Activated CD4-positive, alpha-beta T cell treated with anti-CD3 and anti-CD28 coated beads for 36 hours (primary cell): ENCODE measurements around the gene USP40. TPM values are rescaled to one million over a fixed set of nuclear protein-coding genes. Genes with fewer than 3 reads are reported as not detected.

ENCODE experiments used
- ATAC-seq: fragments of 200-7000 bp; cut with Tn5 transposase; one replicate; pipeline ENCODE4 v1.10.0; 2021; ENCODE audit warnings: mild to moderate bottlenecking, moderate library complexity
- CTCF ChIA-PET: fragments of 350-600 bp; sonication (Branson Sonifier 250); formaldehyde crosslinking; loops from one replicate; lab custom pipeline; 2021; ENCODE audit warnings: antibody characterized with exemption; lab: Charles Lee
- POLR2A ChIA-PET: fragments of 350-600 bp; sonication (Branson Sonifier 250); formaldehyde crosslinking; loops from one replicate; lab custom pipeline; 2021; ENCODE audit warnings: antibody characterized with exemption, inconsistent platforms; lab: Charles Lee
- DNase-seq: peaks from one replicate; pipeline ENCODE4 v3.0.0-alpha.2; 2020
- H3K27ac Mint-ChIP-seq: one replicate; pipeline ENCODE4 v1.8.0; 2021; ENCODE audit warnings: mixed read lengths
- H3K27me3 Mint-ChIP-seq: one replicate; pipeline ENCODE4 v1.8.0; 2021; ENCODE audit warnings: mixed read lengths
- H3K36me3 Mint-ChIP-seq: one replicate; pipeline ENCODE4 v1.8.0; 2021; ENCODE audit warnings: low read depth, mixed read lengths
- H3K4me1 Mint-ChIP-seq: one replicate; pipeline ENCODE4 v1.8.0; 2021; ENCODE audit warnings: mixed read lengths
- H3K4me3 Mint-ChIP-seq: one replicate; pipeline ENCODE4 v1.8.0; 2021; ENCODE audit warnings: mild to moderate bottlenecking, moderate library complexity, mixed read lengths
- H3K9me3 Mint-ChIP-seq: one replicate; pipeline ENCODE4 v1.8.0; 2021; ENCODE audit warnings: low read depth, mixed read lengths
- intact Hi-C, 2 experiments: fragments of 100-400 bp; cut with DNase I in 1 of 2; cut with micrococcal nuclease in 1 of 2; formaldehyde crosslinking; loops; one replicate each; pipeline versions ENCODE4 v1.14.2 to v1.15.1; 2022 to 2024; cut with DNase I, micrococcal nuclease
- total RNA-seq, 2 experiments: library from RNA; stranded (reverse); gene quantifications; one replicate each; pipeline ENCODE4 v1.2.3, GENCODE V29; 2021

Gene USP40
- total RNA-seq, 2 experiments from 2014 or later, result 12.0 to 12.9 TPM

DNA sequence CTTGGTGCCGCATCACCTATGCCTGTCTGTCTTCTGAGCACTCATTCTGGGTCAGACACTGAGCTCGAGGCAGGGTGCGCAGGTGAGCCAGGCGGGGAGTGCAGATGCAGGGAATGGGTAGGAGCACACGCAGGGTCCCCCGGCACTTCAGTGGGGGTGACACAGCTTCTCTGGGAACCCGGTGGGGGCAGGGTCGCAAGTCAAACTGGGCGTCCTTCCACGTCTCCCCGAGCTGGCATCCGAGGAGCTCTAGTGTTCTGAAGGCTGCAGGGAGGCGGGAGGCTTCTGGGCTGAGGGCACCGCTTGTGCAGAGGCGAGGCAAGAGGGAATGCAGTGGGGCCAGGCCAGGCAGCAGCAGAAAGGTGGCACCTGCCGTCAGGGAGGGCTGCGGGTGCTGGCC, 126.3 kb downstream of the USP40 start:
- Mint-ChIP-seq H3K36me3 (peaks cover 39% of the 10 kb centered on the region), H3K4me1 (peaks cover 11% of the 10 kb centered on the region), H3K27me3 (no peaks in the 10 kb centered on the region), H3K27ac (no peak overlapping the region), H3K4me3 (no peak overlapping the region), H3K9me3 (no peaks in the 10 kb centered on the region)
- intact Hi-C loops, result loop anchor here (5.0 to 10.0 kb wide), 4 partner anchors 56 to 833 kb away; no protein-coding TSS in a partner anchor
- ChIA-PET POLR2A (interaction anchor here (0.6 kb wide), 1 partner anchor 800 kb away, joined by 3 read pairs; no protein-coding TSS in a partner anchor), CTCF (interaction anchor here (0.7 to 1.5 kb wide), 3 partner anchors 15 to 36 kb away, joined by 3 to 10 read pairs (median 4); no protein-coding TSS in a partner anchor)
- DNase-seq (no peak), ATAC-seq (no peak)

DNA sequence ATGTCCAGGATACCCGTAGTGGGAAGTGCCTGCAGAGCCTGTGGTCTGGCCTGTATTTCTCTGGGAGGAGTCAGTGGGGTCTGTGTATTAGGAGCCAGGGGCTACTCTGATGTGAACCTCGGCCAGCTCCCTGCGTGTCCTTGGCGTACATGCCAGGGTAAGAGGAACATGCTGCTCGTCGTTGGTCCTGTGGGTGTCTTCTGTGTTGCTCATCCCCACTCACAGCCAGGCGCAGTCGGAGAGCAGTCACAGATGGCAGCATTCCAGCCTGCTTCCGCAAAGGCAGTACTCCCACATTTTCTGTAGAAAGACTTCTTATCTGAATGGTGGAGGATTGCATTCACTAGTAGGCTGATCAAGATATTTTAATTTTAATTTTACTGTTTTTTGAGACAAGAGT, 127.4 kb downstream of the USP40 start:
- ChIA-PET POLR2A (interaction anchor here (0.6 kb wide), 1 partner anchor 118 kb away, joined by 10 read pairs; no protein-coding TSS in a partner anchor), CTCF (interaction anchor here (0.7 to 1.5 kb wide), 3 partner anchors 14 to 739 kb away, joined by 3 to 10 read pairs (median 3); no protein-coding TSS in a partner anchor)
- H3K9me3 Mint-ChIP-seq, result no peaks in the 10 kb centered on the region
- H3K4me3 Mint-ChIP-seq, result no peak overlapping the region
- intact Hi-C loops, result no loop called here
- DNase-seq, result no peak
- H3K36me3 Mint-ChIP-seq, result peaks cover 41% of the 10 kb centered on the region
- H3K27me3 Mint-ChIP-seq, result no peaks in the 10 kb centered on the region
- no peak for ATAC-seq
- peaks cover 11% of the 10 kb centered on the region for H3K4me1 Mint-ChIP-seq
- H3K27ac Mint-ChIP-seq, result no peak overlapping the region

DNA sequence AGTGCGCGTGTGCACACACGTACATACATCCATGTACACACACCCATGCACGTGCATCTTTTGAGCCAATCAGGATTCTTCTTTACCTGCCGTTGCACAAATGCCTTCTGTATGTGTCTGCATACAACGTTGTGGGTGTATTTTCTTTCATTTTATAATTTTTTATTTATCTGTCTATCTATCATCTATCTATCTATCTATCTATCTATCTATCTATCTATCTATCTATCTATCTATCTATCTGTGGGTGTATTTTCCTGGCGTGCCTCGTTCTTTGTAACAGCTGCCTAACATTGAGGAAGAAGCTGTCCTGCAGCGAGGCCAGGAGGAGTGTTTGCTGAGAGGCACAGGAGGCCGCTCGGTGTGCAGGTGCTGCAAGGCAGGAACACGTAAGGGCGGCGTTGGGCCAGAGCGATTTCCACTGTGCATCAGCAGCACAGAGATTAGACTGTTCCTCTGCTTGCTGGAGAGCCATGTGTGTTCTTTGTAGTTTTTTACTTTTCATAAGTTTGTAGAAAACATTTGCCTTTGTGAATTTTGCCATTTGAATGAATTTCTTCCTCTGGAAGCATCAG, 127.9 kb downstream of the USP40 start:
- ATAC-seq, result no peak
- Mint-ChIP-seq H3K4me1 (peaks cover 13% of the 10 kb centered on the region), H3K4me3 (no peak overlapping the region), H3K27ac (no peak overlapping the region), H3K9me3 (no peaks in the 10 kb centered on the region), H3K36me3 (peaks cover 37% of the 10 kb centered on the region), H3K27me3 (no peaks in the 10 kb centered on the region)
- intact Hi-C loops, result no loop called here
- ChIA-PET CTCF (interaction anchor here (0.9 to 1.3 kb wide), 2 partner anchors 14 to 45 kb away, joined by 3 read pairs; no protein-coding TSS in a partner anchor), POLR2A (no interaction called here)
- DNase-seq, result no peak

DNA sequence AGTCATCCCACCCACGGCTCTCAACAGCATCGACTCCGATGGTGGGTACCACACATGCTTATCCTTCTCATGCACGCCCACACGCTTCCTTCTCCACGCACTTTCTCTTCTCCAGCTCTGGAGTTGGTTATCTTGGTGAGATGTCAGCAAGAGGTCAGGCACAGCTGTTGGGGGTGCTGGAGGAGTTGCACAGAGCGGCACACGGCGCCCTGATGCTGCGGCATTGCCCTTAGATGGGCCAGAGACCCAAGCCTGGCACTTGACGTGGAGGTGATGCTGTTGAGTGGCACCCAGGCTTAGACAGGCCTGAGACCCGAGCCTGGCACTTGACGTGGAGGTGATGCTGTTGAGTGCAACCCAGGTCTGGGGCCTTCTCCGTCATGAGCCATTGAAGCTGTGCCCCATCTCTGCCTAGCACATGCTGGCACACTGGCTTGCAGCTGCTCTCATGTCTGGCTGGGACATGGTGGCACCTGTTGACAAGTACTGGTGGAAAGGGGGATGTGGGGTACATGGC, 129.1 kb downstream of the USP40 start:
- H3K4me1 Mint-ChIP-seq, result peaks cover 12% of the 10 kb centered on the region
- H3K36me3 Mint-ChIP-seq, result peaks cover 33% of the 10 kb centered on the region
- no peak overlapping the region for H3K4me3 Mint-ChIP-seq
- H3K9me3 Mint-ChIP-seq, result peaks cover 2% of the 10 kb centered on the region
- ATAC-seq, result no peak
- ChIA-PET CTCF (interaction anchor here (0.6 to 0.9 kb wide), 3 partner anchors 43 to 256 kb away, joined by 3 read pairs; no protein-coding TSS in a partner anchor), POLR2A (interaction anchor here (0.5 kb wide), 1 partner anchor 51 kb away, joined by 4 read pairs; no protein-coding TSS in a partner anchor)
- intact Hi-C loops, result no loop called here
- no peak overlapping the region for H3K27ac Mint-ChIP-seq
- no peak for DNase-seq
- no peaks in the 10 kb centered on the region for H3K27me3 Mint-ChIP-seq

DNA sequence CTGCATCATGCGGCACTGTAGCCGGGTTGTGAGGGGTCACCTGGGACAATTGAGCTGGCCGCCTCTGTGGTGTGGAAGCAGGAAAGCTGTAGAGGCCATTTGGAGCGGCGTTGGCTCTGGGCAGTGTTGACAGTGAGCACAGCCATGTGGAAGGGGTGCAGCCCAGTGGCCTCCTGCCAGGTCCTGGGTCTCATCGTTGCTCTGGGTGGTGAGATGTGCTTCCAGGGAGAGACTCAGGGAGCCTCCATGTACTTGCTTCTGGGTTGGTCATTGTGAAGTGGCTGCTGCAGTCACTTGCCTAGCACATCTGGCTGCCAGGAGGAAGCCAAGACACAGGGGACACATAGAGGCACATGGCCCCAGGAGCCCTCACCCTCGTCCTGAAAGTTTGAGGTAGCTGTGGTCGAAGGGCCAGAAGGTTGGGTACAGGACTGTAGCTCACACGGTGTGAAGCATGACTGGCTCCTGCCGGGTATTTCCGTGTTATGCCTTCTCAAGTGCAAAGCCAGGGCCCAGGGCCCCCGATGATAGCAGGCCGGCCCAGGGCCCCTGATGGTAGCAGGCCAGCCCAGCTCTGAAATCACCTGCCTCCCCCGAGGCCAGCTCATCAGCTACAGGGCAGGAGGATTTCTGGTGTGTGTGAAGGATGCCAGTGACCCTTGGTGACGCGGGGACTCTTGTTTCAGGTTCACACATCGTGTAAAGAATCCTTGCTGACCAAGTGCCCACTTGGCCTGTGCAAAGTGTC, 129.7 kb downstream of the USP40 start:
- ChIA-PET POLR2A (interaction anchor here (0.5 kb wide), 1 partner anchor 50 kb away, joined by 4 read pairs; no protein-coding TSS in a partner anchor), CTCF (interaction anchor here (0.7 kb wide), 1 partner anchor 17 kb away, joined by 3 read pairs; no protein-coding TSS in a partner anchor)
- Mint-ChIP-seq H3K36me3 (peaks cover 31% of the 10 kb centered on the region), H3K4me3 (no peak overlapping the region), H3K27me3 (no peaks in the 10 kb centered on the region), H3K4me1 (peaks cover 7% of the 10 kb centered on the region), H3K9me3 (peaks cover 2% of the 10 kb centered on the region), H3K27ac (no peak overlapping the region)
- ATAC-seq, result no peak
- intact Hi-C loops, result no loop called here
- no peak for DNase-seq

DNA sequence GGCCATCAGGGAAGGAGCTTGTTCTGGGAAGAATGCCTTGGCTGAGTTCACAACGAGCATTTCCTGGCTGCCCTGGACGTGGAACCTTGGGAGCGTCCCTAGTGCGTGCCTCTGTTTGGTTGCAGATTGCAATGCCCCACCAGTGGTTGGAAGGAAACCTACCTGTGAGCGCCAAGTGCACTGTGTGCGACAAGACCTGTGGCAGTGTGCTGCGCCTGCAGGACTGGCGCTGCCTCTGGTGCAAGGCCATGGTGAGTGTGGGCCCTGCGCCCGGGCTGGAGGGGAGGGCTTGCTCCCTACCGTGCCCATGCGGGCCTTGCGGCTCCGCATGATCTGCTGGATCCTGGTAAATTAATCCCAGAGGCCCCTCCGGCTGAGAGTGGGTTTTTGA, 130.4 kb downstream of the USP40 start:
- ChIA-PET CTCF (interaction anchor here (0.7 to 0.9 kb wide), 2 partner anchors 9 to 17 kb away, joined by 3 to 5 read pairs; no protein-coding TSS in a partner anchor), POLR2A (no interaction called here)
- no peaks in the 10 kb centered on the region for H3K27me3 Mint-ChIP-seq
- H3K4me3 Mint-ChIP-seq, result no peak overlapping the region
- H3K9me3 Mint-ChIP-seq, result peaks cover 2% of the 10 kb centered on the region
- peaks cover 32% of the 10 kb centered on the region for H3K36me3 Mint-ChIP-seq
- intact Hi-C loops, result no loop called here
- DNase-seq (peak; percentile 2), ATAC-seq (no peak)
- H3K27ac Mint-ChIP-seq, result no peak overlapping the region
- peaks cover 7% of the 10 kb centered on the region for H3K4me1 Mint-ChIP-seq

DNA sequence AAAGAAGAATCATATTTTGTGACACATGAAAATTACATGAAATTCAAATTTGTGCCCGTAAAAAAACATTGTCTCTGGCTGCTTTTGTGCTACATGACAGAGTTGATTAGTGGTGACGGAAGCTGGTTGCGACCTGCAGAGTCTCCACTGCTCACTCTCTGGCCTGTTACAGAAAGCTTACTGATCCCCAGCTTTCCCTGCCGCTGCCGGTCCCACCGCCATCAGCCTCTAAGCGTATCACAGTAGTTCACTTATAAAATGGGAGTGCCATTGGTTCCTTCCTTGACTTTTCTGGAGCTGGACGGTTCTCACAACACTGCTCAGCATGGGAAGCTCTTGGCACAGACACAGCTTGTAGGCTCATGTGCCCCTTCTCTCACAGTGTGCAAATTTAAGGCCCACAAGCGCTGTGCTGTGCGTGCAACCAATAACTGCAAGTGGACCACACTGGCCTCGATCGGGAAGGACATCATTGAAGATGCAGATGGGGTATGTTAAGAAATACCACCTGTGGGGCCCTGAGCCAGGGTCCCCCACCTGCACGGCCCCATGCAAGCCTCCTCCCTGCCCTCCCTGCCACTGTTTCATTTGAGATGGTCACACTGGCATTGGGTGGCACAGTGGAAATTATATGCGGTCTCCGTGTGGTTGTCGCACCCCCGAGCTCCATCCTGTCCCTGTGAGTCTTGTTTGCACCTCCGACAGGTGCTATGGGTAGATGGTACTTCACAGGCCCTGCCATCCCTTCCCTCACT, 131.0 kb downstream of the USP40 start:
- no peaks in the 10 kb centered on the region for H3K27me3 Mint-ChIP-seq
- no peak overlapping the region for H3K4me3 Mint-ChIP-seq
- H3K4me1 Mint-ChIP-seq, result peaks cover 7% of the 10 kb centered on the region
- H3K27ac Mint-ChIP-seq, result no peak overlapping the region
- ChIA-PET CTCF (interaction anchor here (0.7 to 0.9 kb wide), 2 partner anchors 9 to 164 kb away, joined by 4 to 5 read pairs; no protein-coding TSS in a partner anchor), POLR2A (no interaction called here)
- peaks cover 30% of the 10 kb centered on the region for H3K36me3 Mint-ChIP-seq
- peaks cover 2% of the 10 kb centered on the region for H3K9me3 Mint-ChIP-seq
- no peak for ATAC-seq
- DNase-seq, result no peak
- intact Hi-C loops, result no loop called here

DNA sequence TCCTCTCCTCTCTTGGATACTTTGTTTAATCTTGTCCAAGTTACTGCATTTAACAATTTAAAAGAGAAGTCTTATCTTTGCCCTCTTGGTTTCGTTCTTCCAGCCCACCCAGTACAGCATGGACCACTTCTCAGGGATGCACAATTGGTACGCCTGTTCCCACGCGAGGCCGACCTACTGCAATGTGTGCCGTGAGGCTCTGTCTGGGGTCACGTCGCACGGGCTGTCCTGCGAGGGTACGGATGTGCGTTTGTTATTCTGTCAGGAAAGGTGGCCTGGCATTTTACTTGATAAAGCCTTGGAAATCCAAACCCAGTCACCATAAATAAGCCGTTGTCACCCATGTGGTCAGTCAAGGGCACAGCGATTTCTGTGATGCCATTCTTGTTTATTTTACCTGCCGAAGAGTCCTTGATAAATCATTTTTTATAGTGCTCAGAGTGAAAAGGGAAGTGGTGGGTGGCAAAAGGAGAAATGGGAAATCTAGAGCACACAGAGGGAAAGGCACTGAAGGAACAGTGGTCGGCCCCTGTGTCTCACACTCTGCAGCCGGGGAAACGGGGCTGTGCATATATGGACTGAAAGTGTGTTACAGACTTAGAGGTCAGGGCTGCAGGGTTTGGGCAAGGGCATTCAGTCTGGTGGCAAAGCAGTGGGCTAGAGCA, 131.8 kb downstream of the USP40 start:
- peaks cover 33% of the 10 kb centered on the region for H3K36me3 Mint-ChIP-seq
- no peak overlapping the region for H3K4me3 Mint-ChIP-seq
- H3K4me1 Mint-ChIP-seq, result peaks cover 13% of the 10 kb centered on the region
- intact Hi-C loops, result no loop called here
- ATAC-seq, result no peak
- DNase-seq, result no peak
- no peaks in the 10 kb centered on the region for H3K27me3 Mint-ChIP-seq
- no peak overlapping the region for H3K27ac Mint-ChIP-seq
- H3K9me3 Mint-ChIP-seq, result peaks cover 2% of the 10 kb centered on the region
- ChIA-PET CTCF (interaction anchor here (0.6 to 1.4 kb wide), 2 partner anchors 9 to 29 kb away, joined by 3 to 7 read pairs; no protein-coding TSS in a partner anchor), POLR2A (no interaction called here)

DNA sequence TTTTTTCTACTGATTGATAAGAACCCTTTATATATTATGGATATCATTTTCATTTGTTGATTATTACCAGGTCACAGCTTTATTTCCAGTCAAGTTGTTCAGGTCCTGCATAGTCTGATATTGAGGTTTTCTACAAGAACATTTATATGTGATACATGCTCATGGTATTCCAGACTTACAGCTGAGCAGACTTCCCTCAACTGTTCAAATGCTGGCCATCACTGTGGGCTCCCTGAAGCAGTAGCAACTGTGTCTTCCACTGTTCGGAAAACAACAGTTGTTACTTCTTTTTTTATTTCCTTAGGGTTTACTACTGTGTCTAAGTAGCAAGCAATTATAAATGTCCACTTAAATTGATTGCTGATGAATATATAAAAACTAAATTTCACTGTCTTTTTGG, 132.8 kb downstream of the USP40 start:
- no peak for ATAC-seq
- ChIA-PET CTCF (interaction anchor here (0.6 to 1.4 kb wide), 3 partner anchors 10 to 55 kb away, joined by 3 to 7 read pairs (median 4); no protein-coding TSS in a partner anchor), POLR2A (no interaction called here)
- no peaks in the 10 kb centered on the region for H3K27me3 Mint-ChIP-seq
- H3K4me3 Mint-ChIP-seq, result no peak overlapping the region
- no peak for DNase-seq
- H3K36me3 Mint-ChIP-seq, result peaks cover 29% of the 10 kb centered on the region
- peaks cover 2% of the 10 kb centered on the region for H3K9me3 Mint-ChIP-seq
- no peak overlapping the region for H3K27ac Mint-ChIP-seq
- intact Hi-C loops, result no loop called here
- peaks cover 23% of the 10 kb centered on the region for H3K4me1 Mint-ChIP-seq

DNA sequence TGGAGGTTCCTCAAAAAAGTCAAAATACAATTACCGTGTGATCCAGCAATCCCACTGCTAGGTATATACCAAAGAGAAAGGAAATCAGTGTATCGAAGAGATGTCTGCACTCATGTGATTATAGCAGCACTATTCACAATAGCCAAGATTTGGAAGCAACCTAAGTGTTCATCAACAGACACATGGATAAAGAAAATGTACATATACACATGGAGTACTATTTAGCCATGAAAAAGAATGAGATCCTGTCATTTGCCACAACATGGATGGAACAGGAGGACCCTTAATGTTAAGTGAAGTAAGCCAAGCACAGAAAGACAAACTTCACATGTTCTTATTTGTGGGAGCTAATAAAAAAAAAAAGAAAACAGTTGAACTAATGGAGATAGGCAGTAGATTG, 133.6 kb downstream of the USP40 start:
- Mint-ChIP-seq H3K4me1 (peaks cover 30% of the 10 kb centered on the region), H3K27me3 (no peaks in the 10 kb centered on the region)
- POLR2A ChIA-PET, result no interaction called here

More for the DNA sequence above, 133.6 kb downstream of the USP40 start:
- Mint-ChIP-seq H3K4me3 (no peak overlapping the region), H3K9me3 (peaks cover 2% of the 10 kb centered on the region), H3K36me3 (peaks cover 25% of the 10 kb centered on the region), H3K27ac (peak overlapping the region; percentile 8)
- ATAC-seq (no peak), DNase-seq (no peak)
- CTCF ChIA-PET, result interaction anchor here (0.6 to 1.4 kb wide), 4 partner anchors 10 to 54 kb away, joined by 4 to 7 read pairs (median 4); no protein-coding TSS in a partner anchor
- intact Hi-C loops, result no loop called here
